Measurements from ENCODE around the gene TUBA8. TPM values are rescaled to one million over a fixed set of nuclear protein-coding genes. Genes with fewer than 3 reads are reported as not detected.
"Not testable (repeated sequence)": the region's sequence is repeated elsewhere in the genome, so short reads cannot be mapped to it uniquely, and the experiment has no call there.

The TUBA8 gene
- total RNA-seq, 4 donors from 2014 or later, result 4.3 to 6.6 TPM; not detected in 2

- no peak overlapping the region for H3K27ac ChIP-seq
- H3K9me3 ChIP-seq, result no peaks in the 10 kb centered on the region
- no peaks in the 10 kb centered on the region for H3K27me3 ChIP-seq
- no peak overlapping the region for H3K4me3 ChIP-seq
- H3K36me3 ChIP-seq, result no peaks in the 10 kb centered on the region
- no peak for DNase-seq
- peaks cover 0 to 7% (median 0%) of the 10 kb centered on the region in 4 donors for H3K4me1 ChIP-seq
- no peak for TF ChIP-seq POLR2A (IDR thresholded peaks at IDR 0.05)
- TF ChIP-seq CTCF (IDR thresholded peaks at IDR 0.05), result no peak
Measured at GRCh38 chr22:18146389-18146753, 35.8 kb downstream of the TUBA8 start.

DNA sequence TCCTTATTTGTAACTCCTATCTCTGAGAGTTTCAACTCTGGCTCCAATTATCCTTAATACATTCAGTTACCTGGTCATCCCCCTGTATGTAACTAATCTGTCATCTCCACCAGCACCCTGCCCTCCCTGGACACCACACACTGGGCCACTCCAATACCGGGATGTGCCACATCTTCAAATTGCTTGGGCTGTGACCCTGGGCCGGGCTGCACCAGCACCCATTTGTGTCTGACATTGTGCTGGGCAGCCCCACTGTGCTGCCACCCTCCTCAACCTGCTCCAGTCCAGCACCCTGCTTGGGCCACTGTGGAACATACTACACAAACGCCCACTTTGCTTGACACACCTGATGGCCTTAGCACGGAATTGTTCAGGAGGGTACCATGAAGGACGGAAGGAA is 37.2 kb downstream of the TUBA8 start:
- peaks cover 0 to 7% (median 0%) of the 10 kb centered on the region in 4 donors for H3K4me1 ChIP-seq
- H3K27me3 ChIP-seq, result no peaks in the 10 kb centered on the region
- no peaks in the 10 kb centered on the region for H3K9me3 ChIP-seq
- H3K4me3 ChIP-seq, result no peak overlapping the region
- no peak overlapping the region for H3K27ac ChIP-seq
- DNase-seq, result no peak
- TF ChIP-seq CTCF (IDR thresholded peaks at IDR 0.05) (no peak), POLR2A (IDR thresholded peaks at IDR 0.05) (no peak)
- no peaks in the 10 kb centered on the region for H3K36me3 ChIP-seq

GRCh38 chr22:18148293-18148965 is 37.8 kb downstream of the TUBA8 start:
- no peak overlapping the region for H3K4me3 ChIP-seq
- no peak for DNase-seq
- no peaks in the 10 kb centered on the region for H3K9me3 ChIP-seq
- no peaks in the 10 kb centered on the region for H3K36me3 ChIP-seq
- H3K27ac ChIP-seq, result no peak overlapping the region
- H3K4me1 ChIP-seq, result peaks cover 0 to 7% (median 0%) of the 10 kb centered on the region in 4 donors
- no peak for TF ChIP-seq CTCF (IDR thresholded peaks at IDR 0.05)
- no peaks in the 10 kb centered on the region for H3K27me3 ChIP-seq

DNA sequence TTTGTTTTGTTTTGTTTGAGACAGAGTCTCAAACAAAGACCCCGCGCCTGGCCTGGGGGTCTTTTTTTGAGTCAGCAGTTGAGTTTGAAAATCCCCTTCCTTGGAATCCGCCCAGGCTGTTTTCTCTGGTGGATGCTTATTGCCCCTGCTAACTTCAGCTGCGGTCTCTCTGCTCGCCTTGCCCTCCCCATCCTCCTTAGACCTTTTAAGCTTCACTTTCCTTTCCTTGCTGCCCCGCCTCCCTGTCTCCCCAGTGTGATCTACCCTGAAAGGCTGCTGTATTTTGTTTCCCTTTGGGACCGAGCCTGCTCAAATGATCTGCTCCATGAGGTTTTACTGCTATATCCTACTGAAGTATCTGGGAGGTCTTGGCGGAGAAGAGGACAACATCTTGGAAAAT is 41.9 kb downstream of the TUBA8 start:
- H3K4me1 ChIP-seq, result peaks cover 0 to 13% (median 0%) of the 10 kb centered on the region in 4 donors
- no peaks in the 10 kb centered on the region for H3K27me3 ChIP-seq
- DNase-seq, result peak in 1 of 3 donors; percentile 32
- H3K36me3 ChIP-seq, result no peaks in the 10 kb centered on the region
- TF ChIP-seq CTCF (IDR thresholded peaks at IDR 0.05) (no peak), POLR2A (IDR thresholded peaks at IDR 0.05) (no peak)
- H3K4me3 ChIP-seq, result no peak overlapping the region
- no peaks in the 10 kb centered on the region for H3K9me3 ChIP-seq
- H3K27ac ChIP-seq, result no peak overlapping the region

DNA sequence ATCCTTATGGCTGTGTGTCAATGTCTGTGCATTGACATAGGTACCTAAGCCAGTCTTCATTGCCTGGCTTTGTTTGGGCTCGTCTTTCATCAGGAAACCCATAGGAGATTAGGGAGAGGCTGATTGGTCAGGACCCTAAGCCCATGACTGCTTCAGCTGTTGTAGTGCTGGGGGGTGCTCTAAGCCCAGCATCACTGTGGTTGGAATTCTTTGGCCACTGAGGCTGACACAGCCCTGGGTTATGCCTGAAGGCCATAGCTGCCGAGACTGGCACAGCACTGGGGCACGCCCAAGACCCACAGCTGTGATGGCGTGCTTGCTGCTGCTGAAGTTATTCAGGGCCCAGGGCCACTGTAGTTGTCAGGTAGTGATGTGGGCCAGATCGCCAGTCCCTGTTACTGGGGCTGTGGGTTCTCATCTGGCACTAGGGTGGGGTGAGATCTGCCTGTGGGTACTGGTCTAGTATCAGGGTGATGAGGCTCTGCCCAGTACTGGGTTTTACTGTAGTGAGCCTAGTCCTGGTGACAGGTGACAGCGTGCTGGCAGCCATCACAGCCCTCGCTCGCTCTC is 44.3 kb downstream of the TUBA8 start:
- H3K27ac ChIP-seq, result no peak overlapping the region
- TF ChIP-seq CTCF (IDR thresholded peaks at IDR 0.05) (no peak), POLR2A (IDR thresholded peaks at IDR 0.05) (no peak)
- peaks cover 0 to 13% (median 0%) of the 10 kb centered on the region in 4 donors for H3K4me1 ChIP-seq

DNA sequence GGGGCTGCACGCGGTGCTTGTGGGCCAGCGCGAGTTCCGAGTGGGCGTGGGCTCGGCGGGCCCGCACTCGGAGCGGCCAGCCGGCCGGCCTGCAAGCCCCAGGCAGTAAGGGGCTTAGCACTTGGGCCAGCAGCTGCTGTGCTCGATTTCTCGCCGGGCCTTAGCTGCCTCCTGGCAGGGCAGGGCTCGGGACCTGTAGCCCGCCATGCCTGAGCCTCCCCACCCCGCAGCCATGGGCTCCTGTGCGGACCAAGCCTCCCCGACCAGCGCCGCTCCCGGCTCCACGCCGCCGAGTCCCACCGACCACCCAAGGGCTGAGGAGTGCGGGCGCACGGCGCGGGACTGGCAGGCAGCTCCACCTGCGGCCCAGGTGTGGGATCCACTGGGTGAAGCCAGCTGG is 44.9 kb downstream of the TUBA8 start:
- not testable (repeated sequence) for H3K27ac ChIP-seq, H3K27me3 ChIP-seq, DNase-seq, H3K36me3 ChIP-seq, H3K9me3 ChIP-seq, H3K4me3 ChIP-seq
- peaks cover 0 to 12% (median 0%) of the 10 kb centered on the region in 4 donors for H3K4me1 ChIP-seq

More for the DNA sequence above, 44.3 kb downstream of the TUBA8 start:
- H3K9me3 ChIP-seq, result no peaks in the 10 kb centered on the region
- no peak for DNase-seq
- no peaks in the 10 kb centered on the region for H3K36me3 ChIP-seq
- no peaks in the 10 kb centered on the region for H3K27me3 ChIP-seq
- H3K4me3 ChIP-seq, result no peak overlapping the region
